GM12874 (cell line): Measurements from ENCODE around the gene CRTAP.
A peak's percentile ranks its signal among the peaks of the same experiment; 100 is the strongest.

ENCODE experiments used
- CTCF ChIP-seq: IDR thresholded peaks from 2 replicates; pipeline ENCODE4 v1.5.1; 2011; ENCODE audit warnings: low read depth, mild to moderate bottlenecking, control low read depth, low read length, moderate library complexity; ENCODE audit not compliant: insufficient read depth

Gene CRTAP

GRCh38 chr3:33113772-33114621, at the start of gene CRTAP:
TSS of gene CRTAP (plus strand) at chr3:33114014. CDS start at chr3:33114078, 64 bp downstream.
- TF ChIP-seq CTCF: no peak

GRCh38 chr3:33064929-33065328, 48.9 kb upstream of the CRTAP start:
- TF ChIP-seq CTCF: peak; percentile 27; the same call in 1 of the 2 replicates

- no peak for TF ChIP-seq CTCF
Observed at GRCh38 chr3:33067484-33067883, 46.3 kb upstream of the CRTAP start.

GRCh38 chr3:33071181-33071580, 42.6 kb upstream of the CRTAP start:
- TF ChIP-seq CTCF: no peak

- TF ChIP-seq CTCF: no peak
Observed at GRCh38 chr3:33071946-33072345, 41.9 kb upstream of the CRTAP start.

GRCh38 chr3:33074217-33075067, 39.4 kb upstream of the CRTAP start:
- peak; percentile 90 for TF ChIP-seq CTCF

- no peak for TF ChIP-seq CTCF
Observed at GRCh38 chr3:33075995-33076394, 37.8 kb upstream of the CRTAP start.
